HL-60 (cell line): ENCODE measurements around the gene MEF2A.

Experiments used
- DNase-seq, 2 experiments: peaks; one replicate each; pipeline ENCODE4 v3.0.0-alpha.2; 2010 to 2020; ENCODE audit warnings: low read depth in 1 of 2, low spot score in 1 of 2
- H3K27ac ChIP-seq: fragments of 250-450 bp; sonication (Bioruptor Pico); replicated peaks from 2 replicates; pipeline ENCODE4 v1.5.1; 2020; ENCODE audit warnings: mild to moderate bottlenecking, moderate library complexity
- H3K27me3 ChIP-seq: fragments of 250-450 bp; sonication (Bioruptor Pico); 2 replicates; pipeline ENCODE4 v1.5.1; 2021; ENCODE audit warnings: mild to moderate bottlenecking, moderate library complexity; ENCODE audit not compliant: insufficient read depth, poor library complexity, severe bottlenecking
- H3K4me3 ChIP-seq: replicated peaks from 2 replicates; pipeline ENCODE4 v1.5.1; 2011; ENCODE audit warnings: mild to moderate bottlenecking, control low read depth, low read length; ENCODE audit not compliant: insufficient read depth
- GABPA ChIP-seq: IDR thresholded peaks from 2 replicates; pipeline ENCODE4 v1.6.1; 2012; ENCODE audit warnings: low read depth
- POLR2AphosphoS5 ChIP-seq: IDR thresholded peaks from 2 replicates; pipeline ENCODE4 v1.6.1; 2012; ENCODE audit warnings: low read depth
- SPI1 ChIP-seq: IDR thresholded peaks from 2 replicates; pipeline ENCODE4 v1.6.1; 2012; ENCODE audit warnings: low read depth, mild to moderate bottlenecking, borderline replicate concordance
- TF ChIP-seq, protein P1 (sequence below): IDR thresholded peaks from one replicate; pipeline ENCODE4 v1.5.1; 2011; ENCODE audit warnings: low read length, control low read depth, inconsistent platforms; ENCODE audit not compliant: insufficient read depth
- TF ChIP-seq, protein P2 (sequence below): IDR thresholded peaks from 2 replicates; pipeline ENCODE4 v1.6.1; 2012; ENCODE audit warnings: low read depth; ENCODE audit not compliant: insufficient replicate concordance

Gene MEF2A

DNA sequence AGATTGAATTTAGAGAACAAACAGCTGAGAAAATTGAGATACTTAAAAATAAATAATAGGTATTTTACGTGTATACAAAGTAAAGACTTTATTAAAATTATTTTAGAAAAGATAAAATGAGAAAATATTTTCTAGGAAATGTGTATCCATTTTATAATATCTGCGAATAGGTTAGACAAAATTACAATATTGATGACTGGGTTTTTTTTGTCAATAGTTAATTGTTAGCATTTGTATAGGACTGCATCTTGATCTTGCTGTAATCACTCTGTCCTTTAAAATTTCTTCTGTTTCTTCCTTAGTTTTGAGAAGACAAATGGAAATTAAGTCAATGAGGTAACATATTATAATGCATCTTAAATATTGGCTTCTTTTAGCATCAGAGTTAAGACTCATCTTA lies 50.3 kb downstream of the MEF2A start:
- TF ChIP-seq, protein P1, sequence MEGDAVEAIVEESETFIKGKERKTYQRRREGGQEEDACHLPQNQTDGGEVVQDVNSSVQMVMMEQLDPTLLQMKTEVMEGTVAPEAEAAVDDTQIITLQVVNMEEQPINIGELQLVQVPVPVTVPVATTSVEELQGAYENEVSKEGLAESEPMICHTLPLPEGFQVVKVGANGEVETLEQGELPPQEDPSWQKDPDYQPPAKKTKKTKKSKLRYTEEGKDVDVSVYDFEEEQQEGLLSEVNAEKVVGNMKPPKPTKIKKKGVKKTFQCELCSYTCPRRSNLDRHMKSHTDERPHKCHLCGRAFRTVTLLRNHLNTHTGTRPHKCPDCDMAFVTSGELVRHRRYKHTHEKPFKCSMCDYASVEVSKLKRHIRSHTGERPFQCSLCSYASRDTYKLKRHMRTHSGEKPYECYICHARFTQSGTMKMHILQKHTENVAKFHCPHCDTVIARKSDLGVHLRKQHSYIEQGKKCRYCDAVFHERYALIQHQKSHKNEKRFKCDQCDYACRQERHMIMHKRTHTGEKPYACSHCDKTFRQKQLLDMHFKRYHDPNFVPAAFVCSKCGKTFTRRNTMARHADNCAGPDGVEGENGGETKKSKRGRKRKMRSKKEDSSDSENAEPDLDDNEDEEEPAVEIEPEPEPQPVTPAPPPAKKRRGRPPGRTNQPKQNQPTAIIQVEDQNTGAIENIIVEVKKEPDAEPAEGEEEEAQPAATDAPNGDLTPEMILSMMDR = no peak
- TF ChIP-seq, protein P2, sequence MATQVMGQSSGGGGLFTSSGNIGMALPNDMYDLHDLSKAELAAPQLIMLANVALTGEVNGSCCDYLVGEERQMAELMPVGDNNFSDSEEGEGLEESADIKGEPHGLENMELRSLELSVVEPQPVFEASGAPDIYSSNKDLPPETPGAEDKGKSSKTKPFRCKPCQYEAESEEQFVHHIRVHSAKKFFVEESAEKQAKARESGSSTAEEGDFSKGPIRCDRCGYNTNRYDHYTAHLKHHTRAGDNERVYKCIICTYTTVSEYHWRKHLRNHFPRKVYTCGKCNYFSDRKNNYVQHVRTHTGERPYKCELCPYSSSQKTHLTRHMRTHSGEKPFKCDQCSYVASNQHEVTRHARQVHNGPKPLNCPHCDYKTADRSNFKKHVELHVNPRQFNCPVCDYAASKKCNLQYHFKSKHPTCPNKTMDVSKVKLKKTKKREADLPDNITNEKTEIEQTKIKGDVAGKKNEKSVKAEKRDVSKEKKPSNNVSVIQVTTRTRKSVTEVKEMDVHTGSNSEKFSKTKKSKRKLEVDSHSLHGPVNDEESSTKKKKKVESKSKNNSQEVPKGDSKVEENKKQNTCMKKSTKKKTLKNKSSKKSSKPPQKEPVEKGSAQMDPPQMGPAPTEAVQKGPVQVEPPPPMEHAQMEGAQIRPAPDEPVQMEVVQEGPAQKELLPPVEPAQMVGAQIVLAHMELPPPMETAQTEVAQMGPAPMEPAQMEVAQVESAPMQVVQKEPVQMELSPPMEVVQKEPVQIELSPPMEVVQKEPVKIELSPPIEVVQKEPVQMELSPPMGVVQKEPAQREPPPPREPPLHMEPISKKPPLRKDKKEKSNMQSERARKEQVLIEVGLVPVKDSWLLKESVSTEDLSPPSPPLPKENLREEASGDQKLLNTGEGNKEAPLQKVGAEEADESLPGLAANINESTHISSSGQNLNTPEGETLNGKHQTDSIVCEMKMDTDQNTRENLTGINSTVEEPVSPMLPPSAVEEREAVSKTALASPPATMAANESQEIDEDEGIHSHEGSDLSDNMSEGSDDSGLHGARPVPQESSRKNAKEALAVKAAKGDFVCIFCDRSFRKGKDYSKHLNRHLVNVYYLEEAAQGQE = no peak
- TF ChIP-seq POLR2AphosphoS5 = no peak
- no peak for TF ChIP-seq GABPA
- DNase-seq = no peak
- Histone ChIP-seq H3K27me3 (no peaks in the 10 kb centered on the region), H3K27ac (no peak overlapping the region), H3K4me3 (no peak overlapping the region)

DNA sequence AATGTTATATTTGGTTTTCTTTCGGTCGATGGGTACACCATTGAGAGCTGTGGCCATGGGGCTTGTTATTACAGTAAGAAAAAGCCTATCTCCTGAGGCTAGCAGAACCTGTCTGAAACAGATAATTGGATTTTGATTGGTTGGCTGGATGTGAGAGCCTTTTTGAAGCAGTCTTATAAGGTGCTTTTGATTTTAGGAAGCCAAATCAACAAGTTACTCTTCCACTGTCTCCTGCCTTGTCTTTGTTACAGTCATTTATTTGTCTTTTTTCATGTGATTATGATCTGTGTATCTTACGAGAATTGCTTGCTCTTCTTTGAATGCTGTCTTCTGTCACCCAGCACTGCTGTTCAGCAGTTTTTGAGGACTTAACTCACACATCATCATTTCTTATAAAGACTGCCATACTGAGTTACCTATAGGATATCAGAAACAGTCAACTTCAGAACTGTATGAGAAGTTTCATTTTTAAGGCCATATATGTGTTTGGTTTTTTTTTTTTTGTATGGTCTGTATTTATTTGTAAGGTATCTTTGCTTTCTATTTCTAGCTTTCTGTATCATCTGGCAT lies 51.1 kb downstream of the MEF2A start:
- Histone ChIP-seq H3K27ac (no peak overlapping the region), H3K27me3 (no peaks in the 10 kb centered on the region), H3K4me3 (no peak overlapping the region)
- DNase-seq = no peak
- TF ChIP-seq POLR2AphosphoS5 (no peak), GABPA (no peak), SPI1 (no peak)
- TF ChIP-seq, protein P2 = no peak
- TF ChIP-seq, protein P1 = no peak

DNA sequence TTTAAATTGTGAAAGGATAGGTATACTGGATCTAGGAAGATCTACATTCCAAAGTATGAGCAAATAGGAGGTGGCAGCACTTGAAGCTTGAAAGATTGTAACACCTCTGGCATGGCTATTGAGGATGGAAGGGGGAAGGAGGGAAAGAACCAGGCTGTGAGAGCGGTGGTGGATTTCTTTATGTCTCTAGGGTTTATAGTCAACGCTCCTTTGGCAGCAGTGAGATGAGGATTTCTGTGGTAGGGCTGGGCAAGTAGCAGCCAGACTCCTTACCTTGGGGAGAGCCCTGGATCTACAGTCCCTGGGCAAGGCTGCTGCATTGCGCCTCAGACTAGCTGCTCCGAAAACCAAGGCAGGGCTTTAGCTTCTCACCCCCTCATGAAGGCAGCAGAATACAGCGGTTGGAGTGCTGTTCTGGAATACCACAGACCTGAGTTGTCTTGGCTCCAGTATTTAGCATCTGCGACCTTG lies 53.2 kb downstream of the MEF2A start:
- Histone ChIP-seq H3K27me3 (no peaks in the 10 kb centered on the region), H3K27ac (peak overlapping the region; percentile 7; the same call in 1 of the 2 replicates), H3K4me3 (no peak overlapping the region)
- no peak for DNase-seq
- TF ChIP-seq, protein P1 = no peak
- TF ChIP-seq SPI1 (no peak), GABPA (no peak), POLR2AphosphoS5 (no peak)
- TF ChIP-seq, protein P2 = no peak
